DOHH2 (cell line): Measurements from ENCODE around the gene USP32.

Experiments used
- H3F3A ChIP-seq: fragments of 200-600 bp; sonication (generic), shearing (Covaris generic); 2 replicates; pipeline ENCODE4 v1.6.0; 2016; ENCODE audit warnings: antibody characterized with exemption, mild to moderate bottlenecking; ENCODE audit not compliant: control insufficient read depth, insufficient read depth
- H3K27ac ChIP-seq: fragments of 200-600 bp; sonication (generic); 2 replicates; pipeline ENCODE4 v1.5.1; 2014; ENCODE audit warnings: low read depth, mild to moderate bottlenecking, low read length, moderate library complexity
- H3K27me3 ChIP-seq: fragments of 200-600 bp; sonication (generic); 2 replicates; pipeline ENCODE4 v1.6.1; 2014; ENCODE audit warnings: mild to moderate bottlenecking, low read length, mixed read lengths; ENCODE audit not compliant: control insufficient read depth
- H3K36me3 ChIP-seq: fragments of 200-600 bp; sonication (generic); 2 replicates; pipeline ENCODE4 v1.6.1; 2014; ENCODE audit warnings: mild to moderate bottlenecking, low read length, moderate library complexity, mixed read lengths; ENCODE audit not compliant: control insufficient read depth
- H3K4me1 ChIP-seq: fragments of 200-600 bp; sonication (generic); 2 replicates; pipeline ENCODE4 v1.6.1; 2014; ENCODE audit warnings: mild to moderate bottlenecking, low read length, mixed read lengths; ENCODE audit not compliant: control insufficient read depth
- H3K4me2 ChIP-seq: fragments of 200-600 bp; sonication (generic); 2 replicates; pipeline ENCODE4 v1.6.0; 2014; ENCODE audit warnings: mild to moderate bottlenecking, low read length, moderate library complexity
- H3K4me3 ChIP-seq: fragments of 200-600 bp; sonication (generic); 2 replicates; pipeline ENCODE4 v1.5.1; 2014; ENCODE audit warnings: mild to moderate bottlenecking, low read length, mixed read lengths
- H3K79me2 ChIP-seq: fragments of 200-600 bp; sonication (generic); 2 replicates; pipeline ENCODE4 v1.6.1; 2014; ENCODE audit warnings: mild to moderate bottlenecking, low read length, mixed read lengths; ENCODE audit not compliant: control insufficient read depth
- H3K9me2 ChIP-seq: fragments of 200-600 bp; sonication (generic); replicated peaks from 2 replicates; pipeline ENCODE4 v1.6.1; 2014; ENCODE audit warnings: mild to moderate bottlenecking, low read length, mixed read lengths; ENCODE audit not compliant: control insufficient read depth
- H3K9me3 ChIP-seq: fragments of 200-600 bp; sonication (generic); 2 replicates; pipeline ENCODE4 v1.6.1; 2014; ENCODE audit warnings: antibody characterized with exemption, low read length, mixed read lengths; ENCODE audit not compliant: control insufficient read depth, insufficient read depth
- H4K20me1 ChIP-seq: fragments of 200-600 bp; sonication (generic); 2 replicates; pipeline ENCODE4 v1.6.0; 2014; ENCODE audit warnings: low read depth, mild to moderate bottlenecking, antibody characterized with exemption, low read length, moderate library complexity; ENCODE audit not compliant: control insufficient read depth, insufficient read depth
- EZH2phosphoT487 ChIP-seq: fragments of 200-600 bp; sonication (generic); IDR thresholded peaks from 2 replicates; pipeline ENCODE4 v1.6.1; 2017; ENCODE audit warnings: borderline replicate concordance, mild to moderate bottlenecking, antibody characterized with exemption, low read length, moderate library complexity, mixed read lengths
- TF ChIP-seq, protein P1 (sequence below): fragments of 200-600 bp; sonication (generic); IDR thresholded peaks from one replicate; pipeline ENCODE4 v1.5.1; 2014; ENCODE audit warnings: antibody characterized with exemption, mild to moderate bottlenecking, low read depth, low read length; ENCODE audit not compliant: poor library complexity, severe bottlenecking

The USP32 gene

DNA sequence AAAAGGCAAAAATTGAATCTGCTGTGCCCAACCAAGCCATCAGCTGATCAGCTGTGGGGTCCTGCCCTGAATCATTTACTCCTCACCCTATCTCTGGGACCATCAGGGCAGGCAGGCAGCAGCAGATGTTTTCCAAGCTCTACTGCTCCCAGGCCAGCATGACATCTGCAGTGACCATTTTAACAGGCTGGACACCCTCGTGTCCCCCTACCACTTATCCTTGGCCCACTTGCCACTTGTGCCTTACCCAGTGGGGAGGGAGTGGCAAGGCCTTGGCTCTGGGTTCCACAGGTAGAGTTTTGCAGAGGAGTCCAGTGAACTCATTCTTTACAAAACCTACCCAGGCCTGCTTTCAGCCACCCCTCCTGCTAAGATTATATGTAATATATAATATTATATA is 254.2 kb downstream of the USP32 start:
- TF ChIP-seq EZH2phosphoT487 = no peak
- TF ChIP-seq, protein P1, sequence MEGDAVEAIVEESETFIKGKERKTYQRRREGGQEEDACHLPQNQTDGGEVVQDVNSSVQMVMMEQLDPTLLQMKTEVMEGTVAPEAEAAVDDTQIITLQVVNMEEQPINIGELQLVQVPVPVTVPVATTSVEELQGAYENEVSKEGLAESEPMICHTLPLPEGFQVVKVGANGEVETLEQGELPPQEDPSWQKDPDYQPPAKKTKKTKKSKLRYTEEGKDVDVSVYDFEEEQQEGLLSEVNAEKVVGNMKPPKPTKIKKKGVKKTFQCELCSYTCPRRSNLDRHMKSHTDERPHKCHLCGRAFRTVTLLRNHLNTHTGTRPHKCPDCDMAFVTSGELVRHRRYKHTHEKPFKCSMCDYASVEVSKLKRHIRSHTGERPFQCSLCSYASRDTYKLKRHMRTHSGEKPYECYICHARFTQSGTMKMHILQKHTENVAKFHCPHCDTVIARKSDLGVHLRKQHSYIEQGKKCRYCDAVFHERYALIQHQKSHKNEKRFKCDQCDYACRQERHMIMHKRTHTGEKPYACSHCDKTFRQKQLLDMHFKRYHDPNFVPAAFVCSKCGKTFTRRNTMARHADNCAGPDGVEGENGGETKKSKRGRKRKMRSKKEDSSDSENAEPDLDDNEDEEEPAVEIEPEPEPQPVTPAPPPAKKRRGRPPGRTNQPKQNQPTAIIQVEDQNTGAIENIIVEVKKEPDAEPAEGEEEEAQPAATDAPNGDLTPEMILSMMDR = no peak
- Histone ChIP-seq H3K9me3 (no peaks in the 10 kb centered on the region), H3K27me3 (peaks cover 42% of the 10 kb centered on the region), H3K9me2 (no peaks in the 10 kb centered on the region), H3K4me3 (no peak overlapping the region), H4K20me1 (no peaks in the 10 kb centered on the region), H3K4me1 (peaks cover 18% of the 10 kb centered on the region), H3K4me2 (no peak overlapping the region), H3K27ac (no peak overlapping the region), H3K36me3 (no peaks in the 10 kb centered on the region), H3K79me2 (no peaks in the 10 kb centered on the region), H3F3A (no peaks in the 10 kb centered on the region)

DNA sequence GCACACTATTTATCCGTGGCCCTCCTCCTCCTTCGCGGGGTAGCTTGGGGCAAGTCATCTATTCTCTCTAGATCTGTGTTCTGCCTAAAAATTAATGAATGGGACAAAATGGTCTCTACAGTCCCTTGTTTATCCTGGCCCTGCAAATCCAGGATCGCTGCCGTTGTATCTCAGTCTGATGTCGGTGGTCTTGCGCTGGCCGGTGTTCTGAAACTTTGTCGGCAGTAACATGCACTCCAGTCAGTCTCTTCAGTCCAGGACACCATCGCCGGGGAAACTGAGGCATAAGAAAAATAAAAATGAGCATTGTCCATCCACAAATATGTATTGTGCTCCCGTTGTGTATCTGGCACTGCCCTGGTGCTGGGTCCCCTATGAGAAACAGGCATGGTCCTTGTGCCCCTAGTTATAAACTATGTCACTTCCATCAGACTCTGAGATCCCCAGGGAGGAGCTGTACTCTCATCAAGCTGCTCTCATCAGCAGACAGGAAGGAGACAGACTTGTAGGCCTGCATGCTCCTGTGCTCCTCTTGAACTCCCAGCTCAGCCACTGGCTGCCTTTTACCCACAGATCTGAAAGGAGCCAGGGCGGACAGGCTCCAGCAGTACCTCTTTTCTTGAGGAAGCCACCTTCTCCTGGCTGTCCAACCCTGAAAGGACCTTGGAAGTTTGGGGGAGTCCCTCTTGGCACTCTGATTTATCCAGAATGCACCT is 255.8 kb downstream of the USP32 start:
- Histone ChIP-seq H3K4me3 (no peak overlapping the region), H3K27me3 (peaks cover 42% of the 10 kb centered on the region), H3K9me2 (no peaks in the 10 kb centered on the region), H3K36me3 (no peaks in the 10 kb centered on the region), H3K27ac (no peak overlapping the region), H3K4me2 (no peak overlapping the region; the same call in 1 of the 2 replicates), H3F3A (no peaks in the 10 kb centered on the region), H3K4me1 (peaks cover 12% of the 10 kb centered on the region), H4K20me1 (no peaks in the 10 kb centered on the region), H3K79me2 (no peaks in the 10 kb centered on the region), H3K9me3 (no peaks in the 10 kb centered on the region)
- TF ChIP-seq, protein P1 = no peak
- TF ChIP-seq EZH2phosphoT487 = no peak

DNA sequence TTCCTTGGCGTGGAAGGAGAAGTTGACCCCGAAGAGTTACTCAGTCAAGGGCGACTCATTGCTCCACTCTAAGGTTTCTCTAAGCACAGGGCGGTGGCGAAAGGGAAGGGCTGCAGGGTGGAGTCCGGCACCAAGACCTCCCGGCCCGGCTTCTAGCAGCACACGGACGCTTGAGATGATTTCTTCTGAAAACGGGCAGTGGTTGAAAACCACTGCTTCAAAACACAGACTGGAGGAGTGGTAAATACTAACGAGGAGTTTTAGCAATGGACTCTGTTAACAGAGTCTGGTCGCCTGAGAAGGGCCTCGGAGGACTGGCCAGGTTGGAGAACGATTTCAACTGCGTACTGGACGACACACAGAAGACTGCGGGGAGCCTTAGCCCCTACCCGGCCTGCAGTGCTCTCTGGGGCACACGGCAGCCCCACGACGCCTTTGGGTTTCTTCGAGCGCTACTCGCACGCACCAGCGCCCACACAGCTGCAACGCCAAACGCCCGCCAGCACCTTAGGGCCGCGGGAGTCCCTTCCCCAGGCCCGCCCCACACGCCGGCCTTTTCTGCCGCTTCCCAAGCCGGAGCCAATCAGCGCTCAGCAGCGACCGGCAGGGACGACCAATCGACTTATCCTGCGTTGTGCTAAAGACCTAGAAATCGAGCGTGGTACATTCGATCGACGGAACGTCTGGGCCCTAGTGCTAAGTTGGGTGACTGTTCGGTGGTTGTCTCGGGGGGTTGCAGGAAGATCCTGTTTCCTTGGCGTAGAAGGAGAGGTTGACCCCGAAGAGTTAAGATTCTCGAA is 256.6 kb downstream of the USP32 start:
- Histone ChIP-seq H3K36me3 (no peaks in the 10 kb centered on the region), H3K4me1 (peaks cover 12% of the 10 kb centered on the region), H3K9me2 (no peaks in the 10 kb centered on the region), H4K20me1 (no peaks in the 10 kb centered on the region), H3K27ac (no peak overlapping the region), H3K4me3 (no peak overlapping the region), H3K9me3 (no peaks in the 10 kb centered on the region), H3K79me2 (no peaks in the 10 kb centered on the region), H3K4me2 (peak overlapping the region; percentile 33), H3K27me3 (peaks cover 41% of the 10 kb centered on the region), H3F3A (no peaks in the 10 kb centered on the region)
- no peak for TF ChIP-seq EZH2phosphoT487
- TF ChIP-seq, protein P1 = no peak
